K562 (cell line): ENCODE results near the gene SMAD7. TPM values are rescaled to one million over a fixed set of nuclear protein-coding genes. Genes with fewer than 3 reads are reported as not detected.

Source experiments
- ATAC-seq: fragments of 200-7000 bp; cut with Tn5 transposase; 3 replicates; pipeline ENCODE4 v1.9.1; 2020; ENCODE audit warnings: moderate library complexity
- BruUV-seq: library from RNA; stranded (reverse); fragments of 400-500 nt; replicated peaks from 2 replicates; lab custom pipeline; 2021; lab: Mats Ljungman, UMichigan
- CTCF ChIA-PET: fragments of 300-600 bp; formaldehyde crosslinking; extraction: SDS; loops from one replicate; lab custom pipeline; 2021; ENCODE audit warnings: low intra/inter-chr PET ratio; lab: Yijun Ruan, JAX
- POLR2A ChIA-PET: fragments of 300-600, 350-650 bp; sonication (Branson Sonifier 250); formaldehyde crosslinking; extraction: SDS; loops from one replicate; lab custom pipeline; 2021; ENCODE audit warnings: antibody characterized with exemption, inconsistent platforms; lab: Yijun Ruan, JAX
- DNase-seq, 4 experiments: peaks; one replicate each; pipeline versions ENCODE4 v3.0.0 to v3.0.0-alpha.2; 2011 to 2018; ENCODE audit warnings: low spot score in 3 of 4, mixed read lengths in 3 of 4; ENCODE audit errors: extremely low read depth in 1 of 4
- FAIRE-seq: peaks from 2 replicates; lab custom pipeline; 2011; peaks lifted over from hg19 to GRCh38; lab: Jason Lieb, UNC
- H2AFZ ChIP-seq: 2 replicates; pipeline ENCODE4 v1.6.0; 2011; ENCODE audit warnings: low read depth, low read length, control low read depth, inconsistent platforms
- H3K27ac ChIP-seq: fragments of 200-600 bp; 3 replicates; pipeline ENCODE4 v1.8.0; 2011; ENCODE audit warnings: low read depth, mild to moderate bottlenecking, control low read depth, inconsistent platforms, low read length, moderate library complexity, mixed read lengths; ENCODE audit errors: extremely low read depth
- H3K27me3 ChIP-seq, 2 experiments: fragments of 300-600 bp in 1 of 2; 2 replicates in 1 of 2; 3 replicates in 1 of 2; pipeline versions ENCODE4 v1.6.0 to v1.8.0; 2011; ENCODE audit warnings: inconsistent platforms in 2 of 2, low read length in 2 of 2, mild to moderate bottlenecking in 1 of 2, mixed read lengths in 1 of 2, moderate library complexity in 1 of 2; ENCODE audit not compliant: control insufficient read depth in 2 of 2, insufficient read depth in 2 of 2
- H3K36me3 ChIP-seq: fragments of 300-600 bp; 3 replicates; pipeline ENCODE4 v1.8.0; 2011; ENCODE audit warnings: mild to moderate bottlenecking, low read length, inconsistent platforms; ENCODE audit not compliant: control insufficient read depth, insufficient read depth
- H3K4me1 ChIP-seq, 2 experiments: fragments of 200-600 bp in 1 of 2; replicated peaks in 1 of 2; 2 replicates in 1 of 2; 3 replicates in 1 of 2; pipeline versions ENCODE4 v1.5.1 to v1.8.0; 2011; ENCODE audit warnings: inconsistent platforms in 2 of 2, low read length in 2 of 2, mild to moderate bottlenecking in 1 of 2, mixed read lengths in 1 of 2, moderate library complexity in 1 of 2; ENCODE audit not compliant: control insufficient read depth in 2 of 2, insufficient read depth in 2 of 2
- H3K4me2 ChIP-seq: 2 replicates; pipeline ENCODE4 v1.6.1; 2011; ENCODE audit warnings: low read length, control low read depth, inconsistent platforms, mixed read lengths; ENCODE audit not compliant: insufficient read depth
- H3K4me3 ChIP-seq: fragments of 200-600 bp; sonication (generic), shearing (Covaris generic); 2 replicates; pipeline ENCODE4 v1.5.1; 2016; ENCODE audit warnings: control low read depth, inconsistent platforms
- H3K79me2 ChIP-seq: fragments of 200-600 bp; 3 replicates; pipeline ENCODE4 v1.8.0; 2011; ENCODE audit warnings: low read length, inconsistent platforms; ENCODE audit not compliant: control insufficient read depth, insufficient read depth
- H3K9ac ChIP-seq, 2 experiments: 2 replicates each; pipeline versions ENCODE4 v1.6.0 to v1.6.1; 2011; ENCODE audit warnings: low read depth in 2 of 2, low read length in 2 of 2, control low read depth in 1 of 2, inconsistent platforms in 1 of 2, mild to moderate bottlenecking in 1 of 2, mixed read lengths in 1 of 2; ENCODE audit not compliant: insufficient read depth in 1 of 2
- H3K9me1 ChIP-seq: one replicate; pipeline ENCODE4 v1.6.0; 2011; ENCODE audit warnings: inconsistent platforms, mild to moderate bottlenecking, low read length, moderate library complexity; ENCODE audit not compliant: control insufficient read depth, insufficient read depth
- H3K9me3 ChIP-seq: replicated peaks from 2 replicates; pipeline ENCODE4 v1.5.1; 2011; ENCODE audit warnings: low read depth, low read length, inconsistent platforms; ENCODE audit not compliant: control insufficient read depth, insufficient read depth
- H4K20me1 ChIP-seq: replicated peaks from 2 replicates; pipeline ENCODE4 v1.6.1; 2011; ENCODE audit warnings: low read length, inconsistent platforms, mixed read lengths; ENCODE audit not compliant: control insufficient read depth, insufficient read depth
- ATF1 ChIP-seq, 2 experiments: fragments of 450-650 bp in 1 of 2; IDR thresholded peaks; 2 replicates each; pipeline ENCODE4 v1.6.1; 2016; ENCODE audit warnings: missing compliant biosample characterization in 1 of 2, missing genetic modification characterization in 1 of 2
- C11orf30 ChIP-seq: fragments of 450-650 bp; IDR thresholded peaks from 2 replicates; pipeline ENCODE4 v1.6.1; 2016; ENCODE audit warnings: low read depth, mild to moderate bottlenecking
- CBX2 ChIP-seq: fragments of 200-600 bp; sonication (generic); IDR thresholded peaks from one replicate; pipeline ENCODE4 v1.6.1; 2012; ENCODE audit warnings: mild to moderate bottlenecking, low read length, inconsistent platforms; ENCODE audit not compliant: insufficient read depth, poor library complexity, severe bottlenecking
- CEBPG ChIP-seq, 3 experiments: fragments of 200-800 bp in 1 of 3; sonication (Bioruptor generic) in 1 of 3; sonication (generic) in 1 of 3; formaldehyde crosslinking in 1 of 3; IDR thresholded peaks in 2 of 3; conservative IDR thresholded peaks in 1 of 3; 2 replicates each; pipeline versions ENCODE4 v1.6.1 to v1.8.0; 2016 to 2022; ENCODE audit warnings: missing compliant biosample characterization in 2 of 3, missing genetic modification characterization in 2 of 3, mild to moderate bottlenecking in 1 of 3, missing genetic modification reagents in 1 of 3
- CREBBP ChIP-seq: IDR thresholded peaks from one replicate; pipeline ENCODE4 v1.6.1; 2012; ENCODE audit warnings: low read depth, mild to moderate bottlenecking, control low read depth, inconsistent platforms, low read length
- ELF2 ChIP-seq: fragments of 250-450 bp; sonication (Bioruptor Pico); IDR thresholded peaks from 2 replicates; pipeline ENCODE4 v1.5.0; 2021; ENCODE audit warnings: mild to moderate bottlenecking
- RCOR1 ChIP-seq, 2 experiments: IDR thresholded peaks; 2 replicates each; pipeline ENCODE4 v1.6.1; 2012; ENCODE audit warnings: low read depth in 2 of 2, low read length in 2 of 2, borderline replicate concordance in 1 of 2, improper control_type of control experiment in 1 of 2
- SP1 ChIP-seq: sonication (generic); formaldehyde crosslinking; IDR thresholded peaks from 2 replicates; pipeline ENCODE4 v1.8.1; 2022; ENCODE audit warnings: mild to moderate bottlenecking, missing genetic modification reagents
- STAG1 ChIP-seq: sonication (generic); formaldehyde crosslinking; IDR thresholded peaks from 2 replicates; pipeline ENCODE4 v1.5.0; 2020; ENCODE audit warnings: missing genetic modification reagents, borderline replicate concordance
- ZBTB12 ChIP-seq: fragments of 250-450 bp; sonication (Bioruptor Pico); IDR thresholded peaks from 2 replicates; pipeline ENCODE4 v1.4.0; 2020
- ZKSCAN3 ChIP-seq: fragments of 250-450 bp; sonication (Bioruptor Pico); IDR thresholded peaks from 2 replicates; pipeline ENCODE4 v1.4.0; 2020
- ZNF41 ChIP-seq: fragments of 250-450 bp; sonication (Bioruptor Pico); conservative IDR thresholded peaks from 2 replicates; pipeline ENCODE4 v1.4.0; 2020; ENCODE audit warnings: mild to moderate bottlenecking
- WGBS: fragments of 100-300 bp; shearing (Covaris generic); methylation state at CpG from one replicate; pipeline ENCODE4 v1.1.6; 2016; ENCODE audit warnings: low coverage, mixed read lengths; ENCODE audit not compliant: insufficient coverage; ENCODE audit errors: missing lambda C conversion rate; 5-methylcytosine and 5-hydroxymethylcytosine counted together
- in situ Hi-C: fragments of 300-500 bp; cut with MboI; formaldehyde crosslinking; loops from 4 replicates; pipeline ENCODE4 v1.15.0; 2018; ENCODE audit warnings: inconsistent platforms, mixed read lengths
- intact Hi-C: fragments of 100-400 bp; cut with micrococcal nuclease; formaldehyde crosslinking; loops from 2 replicates; pipeline ENCODE4 v1.14.2; 2022
- polyA plus RNA-seq, 8 experiments: library from polyadenylated mRNA; depleted of rRNA in 4 of 8; stranded (reverse) in 5 of 8; unstranded in 3 of 8; fragments of >200 nt; fragmentation: Nextera tagmentation in 2 of 8; fragmentation: Illumina TruSeq in 1 of 8; extraction: Ambion mirVana in 2 of 8; extraction: Trizol in 1 of 8; gene quantifications; 2 replicates each; pipeline versions ENCODE4 v1.2.1 to v1.2.3, GENCODE V29; 2011 to 2014; ENCODE audit warnings: inconsistent platforms in 1 of 8, missing spikeins in 1 of 8
- total RNA-seq, 7 experiments: library from RNA; depleted of rRNA in 6 of 7; stranded (reverse); fragments of >200 nt in 6 of 7; fragmentation: Illumina TruSeq in 2 of 7; extraction: Trizol in 2 of 7; gene quantifications; 2 replicates each; pipeline versions ENCODE4 v1.2.1 to v1.2.3, GENCODE V29; 2011 to 2021; ENCODE audit warnings: low replicate concordance in 1 of 7

SMAD7 gene
- total and polyA plus RNA-seq, 9 of the 15 experiments (the other 6 are each of a cell fraction or from before 2014, with no cell fraction given): 0.13 to 3.0 (median 1.6) TPM

DNA sequence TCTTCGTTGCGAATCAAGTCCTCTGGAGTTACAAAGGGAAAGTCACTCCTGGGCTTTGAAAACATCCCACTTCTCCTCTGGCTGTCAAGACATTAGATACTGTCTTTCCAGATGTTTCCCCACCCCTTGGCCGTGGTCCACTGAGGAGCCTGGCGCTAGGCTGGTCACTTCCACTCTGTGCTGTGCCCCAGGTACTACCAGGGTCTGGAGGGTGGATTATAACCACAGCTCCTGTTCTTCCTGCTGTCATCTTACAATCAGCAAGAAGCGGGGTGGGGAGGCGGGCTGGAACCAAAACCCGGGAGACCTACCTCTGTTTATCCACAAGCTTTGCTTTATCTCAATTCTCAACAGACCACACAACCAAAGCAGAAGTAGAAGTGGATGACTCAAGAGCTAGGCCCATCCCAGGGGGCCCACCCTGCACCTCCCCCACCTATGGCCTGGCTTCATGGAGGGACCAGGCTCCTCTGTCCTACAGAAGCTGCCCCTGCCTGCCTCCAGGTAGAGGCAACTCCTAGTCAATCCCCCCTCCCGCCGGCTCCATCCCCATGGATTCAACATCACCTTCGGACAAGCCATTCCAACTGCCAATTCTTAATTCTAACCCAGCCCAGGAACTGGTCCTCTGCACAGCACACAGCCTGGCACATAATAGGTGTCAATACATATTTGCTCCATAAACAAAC is 17.8 kb downstream of the SMAD7 start (continued):
- no peak for TF ChIP-seq CBX2
- peak; percentile 59 to 94; a peak in 2 of 4 replicates for TF ChIP-seq RCOR1 (IDR thresholded peaks at IDR 0.05; ENCODE audit: borderline replicate concordance in 1 of 2, low read depth in 2 of 2, low read length in 2 of 2)
- peak; percentile 40; the same call in 1 of the 2 replicates for TF ChIP-seq CEBPG (CRISPR knock-in tag; IDR thresholded peaks at IDR 0.05)
- no peak for TF ChIP-seq CEBPG (tag; conservative IDR thresholded peaks at IDR 0.05 in 1 of 2, IDR thresholded peaks at IDR 0.05 in 1 of 2)
- 0 out of 2 replicates have a peak, but pooled peaks have one; percentile 20 for TF ChIP-seq ZBTB12 (CRISPR knock-in tag)

- H3K4me1 ChIP-seq: peaks cover 40 to 58% of the 10 kb centered on the region in 2 experiments
- in situ Hi-C loops: no loop called here
- ATAC-seq: no peak
- no peaks in the 10 kb centered on the region for H3K9me1 ChIP-seq
- H4K20me1 ChIP-seq: no peaks in the 10 kb centered on the region
- FAIRE-seq: peak; percentile 19
- no peak for TF ChIP-seq C11orf30
- TF ChIP-seq ELF2 (CRISPR knock-in tag): no peak
- TF ChIP-seq ZKSCAN3 (CRISPR knock-in tag): no peak
- no peak for TF ChIP-seq ZNF41
- 0 out of 2 replicates have a peak, but pooled peaks have one; percentile 22 for TF ChIP-seq SP1 (CRISPR knock-in tag)
- no peak for TF ChIP-seq ATF1 (CRISPR knock-in tag; IDR thresholded peaks at IDR 0.05)
- TF ChIP-seq ATF1 (tag; IDR thresholded peaks at IDR 0.05): no peak
- TF ChIP-seq STAG1 (CRISPR knock-in tag): no peak
- TF ChIP-seq CREBBP: no peak
- TF ChIP-seq, all 486 proteins: peak for 1
- Histone ChIP-seq H3K36me3 (no peaks in the 10 kb centered on the region), H2AFZ (peak overlapping the region; percentile 75), H3K27me3 (no peaks in the 10 kb centered on the region), H3K4me2 (peak overlapping the region; percentile 64), H3K4me3 (no peak overlapping the region), H3K9ac (peak overlapping the region in 1 of 2 experiments; percentile 32; a peak in 1 of 4 replicates), H3K79me2 (no peaks in the 10 kb centered on the region), H3K27ac (peak overlapping the region; percentile 37), H3K9me3 (no peaks in the 10 kb centered on the region)
- no peak for DNase-seq
- ChIA-PET POLR2A (interaction anchor here (0.7 to 1.5 kb wide), 3 partner anchors 10 to 28 kb away, joined by 3 to 5 read pairs (median 5); no protein-coding TSS in a partner anchor), CTCF (no interaction called here)
- 16% methylated on average over 7 of the region's 7 CpGs for WGBS
- intact Hi-C loops: loop anchor here (2.0 kb wide), 1 partner anchor 36 kb away; no protein-coding TSS in a partner anchor
- BruUV-seq: TSS peak; percentile 56
Observed at GRCh38 chr18:48932462-48932818, 18.3 kb downstream of the SMAD7 start.
